ENCODE data around the gene BICD2. TPM values are rescaled to one million over a fixed set of nuclear protein-coding genes. Genes with fewer than 3 reads are reported as not detected.

BICD2 gene
- total RNA-seq, 1 donor from 2014 or later, result 48.2 TPM

DNA sequence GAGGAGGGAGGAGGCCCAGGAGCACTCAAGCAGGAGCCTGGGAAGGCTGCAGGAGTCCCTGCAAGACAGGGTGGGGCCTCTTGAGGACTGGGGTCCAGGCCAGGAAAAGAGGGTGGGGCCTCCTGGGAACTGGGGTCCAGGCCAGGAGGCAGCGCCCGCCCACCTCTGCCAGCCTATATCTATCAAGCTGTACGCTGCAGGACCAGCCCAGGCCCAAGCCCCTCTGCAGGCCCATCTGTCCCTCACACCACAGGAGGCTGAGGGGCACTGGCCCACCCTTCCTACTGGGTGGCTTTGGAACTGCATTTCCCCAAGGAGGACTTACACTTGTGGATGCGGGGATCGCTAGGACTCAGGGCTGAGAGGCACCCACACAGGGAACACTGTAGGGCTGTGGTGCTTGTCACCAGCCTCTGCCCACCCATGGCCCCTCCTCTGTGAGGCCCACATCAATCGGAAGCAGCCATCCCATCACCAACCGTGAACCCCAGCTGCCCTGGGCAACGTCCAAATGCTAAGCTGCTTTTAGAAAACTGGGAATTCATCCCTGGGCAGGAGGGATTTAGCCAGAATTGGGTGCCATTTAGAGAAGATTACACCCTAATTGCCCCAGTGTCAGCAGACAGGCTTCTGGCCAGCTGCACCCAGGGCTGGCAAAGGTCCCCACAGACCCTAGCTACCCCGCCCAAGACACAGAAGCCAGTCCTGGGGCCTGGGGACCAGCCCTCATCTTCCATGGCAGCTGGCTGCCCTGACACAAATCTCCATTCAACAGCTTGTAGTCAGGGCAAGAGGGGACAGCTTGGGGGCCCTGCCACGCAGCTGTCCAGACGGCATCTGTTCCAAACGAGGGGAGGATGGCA is 15.3 kb downstream of the BICD2 start:
- Histone ChIP-seq H3K27ac (ENCODE audit: low read depth, low read length) (no peak overlapping the region), H3K4me3 (ENCODE audit: insufficient read depth, low read depth, low read length) (no peak overlapping the region), H3K36me3 (ENCODE audit: insufficient read depth, low read length) (no peaks in the 10 kb centered on the region), H3K4me2 (ENCODE audit: low read length) (no peak overlapping the region), H3K27me3 (ENCODE audit: insufficient read depth, low read length) (no peaks in the 10 kb centered on the region), H3K79me2 (ENCODE audit: insufficient read depth, low read length) (peaks cover 96% of the 10 kb centered on the region), H3K9me3 (ENCODE audit: insufficient read depth, low read depth, low read length) (no peaks in the 10 kb centered on the region), H4K20me1 (ENCODE audit: insufficient read depth, low read length) (peaks cover 85% of the 10 kb centered on the region), H2AFZ (ENCODE audit: low read depth, low read length) (no peak overlapping the region), H3K9ac (ENCODE audit: low read length) (no peak overlapping the region), H3K4me1 (ENCODE audit: insufficient read depth, low read length) (peaks cover 32% of the 10 kb centered on the region)
- H3K4me3 Mint-ChIP-seq (ENCODE audit: unreplicated experiment), result no peak overlapping the region
- DNase-seq (ENCODE audit: low read depth) (no peak), FAIRE-seq (no peak)
- no peak overlapping the region for H3K27ac Mint-ChIP-seq (ENCODE audit: unreplicated experiment)
- TF ChIP-seq EZH2 (IDR thresholded peaks at IDR 0.05; ENCODE audit: insufficient read depth, low read length), result no peak
- TF ChIP-seq, protein P1, sequence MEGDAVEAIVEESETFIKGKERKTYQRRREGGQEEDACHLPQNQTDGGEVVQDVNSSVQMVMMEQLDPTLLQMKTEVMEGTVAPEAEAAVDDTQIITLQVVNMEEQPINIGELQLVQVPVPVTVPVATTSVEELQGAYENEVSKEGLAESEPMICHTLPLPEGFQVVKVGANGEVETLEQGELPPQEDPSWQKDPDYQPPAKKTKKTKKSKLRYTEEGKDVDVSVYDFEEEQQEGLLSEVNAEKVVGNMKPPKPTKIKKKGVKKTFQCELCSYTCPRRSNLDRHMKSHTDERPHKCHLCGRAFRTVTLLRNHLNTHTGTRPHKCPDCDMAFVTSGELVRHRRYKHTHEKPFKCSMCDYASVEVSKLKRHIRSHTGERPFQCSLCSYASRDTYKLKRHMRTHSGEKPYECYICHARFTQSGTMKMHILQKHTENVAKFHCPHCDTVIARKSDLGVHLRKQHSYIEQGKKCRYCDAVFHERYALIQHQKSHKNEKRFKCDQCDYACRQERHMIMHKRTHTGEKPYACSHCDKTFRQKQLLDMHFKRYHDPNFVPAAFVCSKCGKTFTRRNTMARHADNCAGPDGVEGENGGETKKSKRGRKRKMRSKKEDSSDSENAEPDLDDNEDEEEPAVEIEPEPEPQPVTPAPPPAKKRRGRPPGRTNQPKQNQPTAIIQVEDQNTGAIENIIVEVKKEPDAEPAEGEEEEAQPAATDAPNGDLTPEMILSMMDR (IDR thresholded peaks at IDR 0.05; ENCODE audit: insufficient read depth, low read depth, low read length), result no peak
- peaks cover 32% of the 10 kb centered on the region for H3K4me1 Mint-ChIP-seq (ENCODE audit: low read depth, unreplicated experiment)
- peaks cover 8% of the 10 kb centered on the region for H3K36me3 Mint-ChIP-seq (ENCODE audit: low read depth, unreplicated experiment)
- H3K9me3 Mint-ChIP-seq (ENCODE audit: unreplicated experiment), result peaks cover 3% of the 10 kb centered on the region
- no peaks in the 10 kb centered on the region for H3K27me3 Mint-ChIP-seq (ENCODE audit: low read depth, unreplicated experiment)

DNA sequence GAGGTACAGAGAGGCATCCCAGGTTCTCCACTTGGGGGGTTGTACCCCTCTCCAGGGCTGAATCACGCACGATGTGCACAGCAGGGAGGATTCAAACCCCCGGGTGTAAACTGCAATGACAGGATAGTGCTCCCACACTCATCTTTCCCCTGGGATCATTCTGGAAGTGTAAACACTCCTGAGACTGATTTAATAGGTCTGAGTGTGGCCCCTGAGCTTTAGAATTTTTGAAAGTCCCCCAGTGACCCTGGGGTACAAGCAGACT is 16.5 kb downstream of the BICD2 start:
- DNase-seq (ENCODE audit: low read depth), result no peak
- no peak overlapping the region for H3K4me3 ChIP-seq (ENCODE audit: insufficient read depth, low read depth, low read length)
- H4K20me1 ChIP-seq (ENCODE audit: insufficient read depth, low read length), result peaks cover 89% of the 10 kb centered on the region
- TF ChIP-seq, protein P1 (IDR thresholded peaks at IDR 0.05; ENCODE audit: insufficient read depth, low read depth, low read length), result no peak
- no peak for TF ChIP-seq EZH2 (IDR thresholded peaks at IDR 0.05; ENCODE audit: insufficient read depth, low read length)
- H3K27me3 ChIP-seq (ENCODE audit: insufficient read depth, low read length), result no peaks in the 10 kb centered on the region
- no peak overlapping the region for H3K4me3 Mint-ChIP-seq (ENCODE audit: unreplicated experiment)
- H2AFZ ChIP-seq (ENCODE audit: low read depth, low read length), result no peak overlapping the region
- no peak overlapping the region for H3K9ac ChIP-seq (ENCODE audit: low read length)
- peak overlapping the region; percentile 75 for H3K4me2 ChIP-seq (ENCODE audit: low read length)
- H3K4me1 ChIP-seq (ENCODE audit: insufficient read depth, low read length), result peaks cover 32% of the 10 kb centered on the region
- H3K36me3 ChIP-seq (ENCODE audit: insufficient read depth, low read length), result no peaks in the 10 kb centered on the region
- H3K36me3 Mint-ChIP-seq (ENCODE audit: low read depth, unreplicated experiment), result peaks cover 6% of the 10 kb centered on the region
- H3K4me1 Mint-ChIP-seq (ENCODE audit: low read depth, unreplicated experiment), result peaks cover 32% of the 10 kb centered on the region
- no peaks in the 10 kb centered on the region for H3K9me3 ChIP-seq (ENCODE audit: insufficient read depth, low read depth, low read length)
- no peak for FAIRE-seq
- no peak overlapping the region for H3K27ac Mint-ChIP-seq (ENCODE audit: unreplicated experiment)
- no peak overlapping the region for H3K27ac ChIP-seq (ENCODE audit: low read depth, low read length)
- H3K9me3 Mint-ChIP-seq (ENCODE audit: unreplicated experiment), result peaks cover 3% of the 10 kb centered on the region
- H3K79me2 ChIP-seq (ENCODE audit: insufficient read depth, low read length), result peaks cover 98% of the 10 kb centered on the region
- no peaks in the 10 kb centered on the region for H3K27me3 Mint-ChIP-seq (ENCODE audit: low read depth, unreplicated experiment)
